ENCODE measurements around the gene USP20. TPM values are rescaled to one million over a fixed set of nuclear protein-coding genes. Genes with fewer than 3 reads are reported as not detected.

Gene USP20
- total RNA-seq, 2 experiments from 2014 or later = 80.4 to 80.9 TPM

- DNase-seq = no peak
- Mint-ChIP-seq H3K4me3 (no peak overlapping the region), H3K27me3 (no peaks in the 10 kb centered on the region), H3K27ac (peak overlapping the region; percentile 30), H3K36me3 (ENCODE audit: low read depth) (peaks cover 77% of the 10 kb centered on the region), H3K4me1 (ENCODE audit: low read depth) (peaks cover 9% of the 10 kb centered on the region), H3K9me3 (no peaks in the 10 kb centered on the region)
- H3K9me3 ChIP-seq (ENCODE audit: control insufficient read depth in 1 of 2, insufficient read depth in 1 of 2, low read length in 2 of 2) = no peaks in the 10 kb centered on the region
- no peak overlapping the region for H3K4me3 ChIP-seq (ENCODE audit: low read length)
- peaks cover 13% of the 10 kb centered on the region for H3K4me1 ChIP-seq (ENCODE audit: insufficient read depth, low read length)
- no peak overlapping the region for H3K27ac ChIP-seq (ENCODE audit: low read depth in 1 of 2, low read length in 2 of 2)
- peaks cover 71% of the 10 kb centered on the region for H3K36me3 ChIP-seq (ENCODE audit: insufficient read depth, low read length)
- POLR2A ChIA-PET = no interaction called here
- ATAC-seq (ENCODE audit: poor library complexity) = no peak
- no peak for TF ChIP-seq CTCF (IDR thresholded peaks at IDR 0.05)
- intact Hi-C loops (cut with DNase I, micrococcal nuclease) = no loop called here
- CTCF ChIA-PET = no interaction called here
- no peaks in the 10 kb centered on the region for H3K27me3 ChIP-seq (ENCODE audit: control insufficient read depth in 1 of 2, insufficient read depth in 2 of 2, low read length in 2 of 2)
These were observed 6.3 kb upstream of the USP20 start for GRCh38 chr9:129828969-129829368.

GRCh38 chr9:129832982-129833381, 2.3 kb upstream of the USP20 start:
- peaks cover 45% of the 10 kb centered on the region for H3K4me1 Mint-ChIP-seq (ENCODE audit: low read depth)
- ChIA-PET CTCF (no interaction called here), POLR2A (interaction anchor here (6.9 kb wide), 1 partner anchor 56 kb away, joined by 134 read pairs; no protein-coding TSS in a partner anchor)
- DNase-seq (no peak), ATAC-seq (ENCODE audit: poor library complexity) (no peak)
- no peak for TF ChIP-seq CTCF (IDR thresholded peaks at IDR 0.05)
- Histone ChIP-seq H3K27ac (ENCODE audit: low read depth in 1 of 2, low read length in 2 of 2) (peak overlapping the region; percentile 10 to 15), H3K9me3 (ENCODE audit: control insufficient read depth in 1 of 2, insufficient read depth in 1 of 2, low read length in 2 of 2) (no peaks in the 10 kb centered on the region), H3K36me3 (ENCODE audit: insufficient read depth, low read length) (peaks cover 62% of the 10 kb centered on the region), H3K4me3 (ENCODE audit: low read length) (no peak overlapping the region), H3K27me3 (ENCODE audit: control insufficient read depth in 1 of 2, insufficient read depth in 2 of 2, low read length in 2 of 2) (no peaks in the 10 kb centered on the region), H3K4me1 (ENCODE audit: insufficient read depth, low read length) (peaks cover 32% of the 10 kb centered on the region)
- no peaks in the 10 kb centered on the region for H3K27me3 Mint-ChIP-seq
- peak overlapping the region; percentile 92 for H3K27ac Mint-ChIP-seq
- intact Hi-C loops (cut with DNase I, micrococcal nuclease) = loop anchor here (5.0 to 10.0 kb wide), 2 partner anchors 34 to 112 kb away; no protein-coding TSS in a partner anchor
- no peaks in the 10 kb centered on the region for H3K9me3 Mint-ChIP-seq
- H3K36me3 Mint-ChIP-seq (ENCODE audit: low read depth) = peaks cover 94% of the 10 kb centered on the region
- H3K4me3 Mint-ChIP-seq = peak overlapping the region; percentile 100

GRCh38 chr9:129834489-129835127, 650 bp upstream of the USP20 start:
- H3K27me3 ChIP-seq (ENCODE audit: control insufficient read depth in 1 of 2, insufficient read depth in 2 of 2, low read length in 2 of 2) = no peaks in the 10 kb centered on the region
- peak overlapping the region; percentile 95 for H3K4me3 ChIP-seq (ENCODE audit: low read length)
- H3K36me3 Mint-ChIP-seq (ENCODE audit: low read depth) = peaks cover 85% of the 10 kb centered on the region
- H3K27me3 Mint-ChIP-seq = no peaks in the 10 kb centered on the region
- peak overlapping the region; percentile 92 to 94 for H3K27ac ChIP-seq (ENCODE audit: low read depth in 1 of 2, low read length in 2 of 2)
- H3K9me3 ChIP-seq (ENCODE audit: control insufficient read depth in 1 of 2, insufficient read depth in 1 of 2, low read length in 2 of 2) = no peaks in the 10 kb centered on the region
- peaks cover 46% of the 10 kb centered on the region for H3K36me3 ChIP-seq (ENCODE audit: insufficient read depth, low read length)
- peak overlapping the region; percentile 92 for H3K27ac Mint-ChIP-seq
- intact Hi-C loops (cut with DNase I, micrococcal nuclease) = loop anchor here (1.0 to 10.0 kb wide), 10 partner anchors 10 to 208 kb away; partner anchors contain the start of genes FNBP1 (in 2 of the 2), TOR1B (in 2 of the 2) and TOR1A (in 1 of the 2)
- peak overlapping the region; percentile 100 for H3K4me3 Mint-ChIP-seq
- ChIA-PET CTCF (interaction anchor here (1.1 to 2.5 kb wide), 2 partner anchors 34 to 50 kb away, joined by 3 to 8 read pairs; no protein-coding TSS in a partner anchor), POLR2A (interaction anchor here (0.6 to 6.9 kb wide), 19 partner anchors 10 to 657 kb away, joined by 3 to 134 read pairs (median 4); partner anchors contain the start of genes FNBP1, GPR107, IER5L and TOR1A)
- no peak for TF ChIP-seq CTCF (IDR thresholded peaks at IDR 0.05)
- DNase-seq (peak; percentile 14 to 73 (median 48)), ATAC-seq (ENCODE audit: poor library complexity) (peak; percentile 41)
- H3K4me1 Mint-ChIP-seq (ENCODE audit: low read depth) = peaks cover 60% of the 10 kb centered on the region
- H3K4me1 ChIP-seq (ENCODE audit: insufficient read depth, low read length) = peaks cover 48% of the 10 kb centered on the region
- no peaks in the 10 kb centered on the region for H3K9me3 Mint-ChIP-seq
